D341Med (cell line): ENCODE results near the gene IFT57.
A peak's percentile ranks its signal among the peaks of the same experiment; 100 is the strongest.
"Not testable (repeated sequence)": the region's sequence is repeated elsewhere in the genome, so short reads cannot be mapped to it uniquely, and the experiment has no call there.

ENCODE experiments used
- DNase-seq: peaks from one replicate; pipeline ENCODE4 v3.0.0; 2012; ENCODE audit warnings: low spot score

Gene IFT57

DNA sequence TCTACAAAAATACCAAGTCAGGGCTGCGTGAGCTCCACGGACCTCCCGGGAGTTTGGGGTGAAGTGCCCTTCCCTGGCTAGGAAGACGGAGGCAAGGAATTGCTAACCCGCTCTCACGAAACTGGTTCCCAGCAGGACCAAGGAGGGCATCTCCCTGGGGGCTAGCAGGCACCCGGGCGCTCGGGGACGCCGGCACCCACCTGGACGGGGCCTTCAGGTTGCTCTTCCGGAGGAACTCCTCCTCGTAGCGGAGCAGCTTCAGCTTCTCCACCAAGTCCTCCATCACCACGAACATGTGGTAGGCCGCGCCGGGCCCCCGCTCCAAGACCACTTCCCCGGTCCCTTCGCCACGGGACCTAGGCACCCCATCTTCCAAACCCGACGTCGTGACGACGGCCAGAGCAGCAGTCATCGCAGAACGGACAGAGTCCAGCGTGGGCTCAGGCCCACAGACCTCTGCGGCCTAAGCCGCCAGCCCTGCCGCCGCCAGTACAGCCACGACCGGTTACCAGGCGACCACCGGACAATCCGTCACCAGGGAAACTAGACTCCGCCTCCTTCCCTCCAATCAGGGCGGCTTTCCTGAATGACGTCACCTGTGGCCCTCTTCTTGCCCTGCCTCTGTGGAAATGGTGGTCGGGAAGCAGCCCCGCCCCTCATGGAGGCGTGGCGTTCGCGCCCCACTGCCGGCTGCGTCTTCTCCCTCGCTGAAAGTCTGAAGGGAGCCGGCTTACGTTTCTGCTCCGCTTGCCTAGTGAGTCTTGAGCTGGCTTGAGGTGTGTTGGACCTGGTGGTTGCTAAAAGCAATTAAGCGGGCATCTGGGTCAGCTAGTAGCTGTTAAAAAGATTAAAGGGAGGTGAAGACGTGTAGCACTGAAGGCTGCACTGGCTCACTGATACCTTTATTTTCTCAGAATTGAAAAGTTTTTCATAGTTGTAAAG lies at the start of gene IFT57:
TSS of gene IFT57 (minus strand) at position 514 of the 942 bp plus-strand sequence. CDS start at position 412, 102 bp downstream.
- peak; percentile 98 for DNase-seq

DNA sequence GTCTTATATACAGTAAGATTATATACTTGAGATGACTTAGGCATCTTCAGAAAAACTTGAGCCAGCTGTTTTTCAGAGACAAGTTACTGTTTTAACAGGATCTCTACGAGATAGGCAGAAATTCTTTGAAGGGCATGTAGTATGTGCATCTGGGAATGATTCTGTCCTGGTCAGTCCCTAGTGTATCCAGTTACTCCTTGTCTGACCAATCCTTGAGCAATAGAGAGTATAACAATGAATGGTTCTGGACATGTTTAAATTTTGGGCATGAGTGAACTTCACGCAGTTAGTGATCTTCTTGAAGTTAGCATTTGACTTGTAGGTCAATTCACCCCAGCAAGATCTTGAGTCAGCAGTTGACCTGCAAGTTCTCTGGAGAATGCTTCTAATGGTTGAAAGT lies 49.4 kb upstream of the IFT57 start:
- DNase-seq, result no peak

- not testable (repeated sequence) for DNase-seq
These were observed 46.0 kb upstream of the IFT57 start for GRCh38 chr3:108268235-108268634.

DNA sequence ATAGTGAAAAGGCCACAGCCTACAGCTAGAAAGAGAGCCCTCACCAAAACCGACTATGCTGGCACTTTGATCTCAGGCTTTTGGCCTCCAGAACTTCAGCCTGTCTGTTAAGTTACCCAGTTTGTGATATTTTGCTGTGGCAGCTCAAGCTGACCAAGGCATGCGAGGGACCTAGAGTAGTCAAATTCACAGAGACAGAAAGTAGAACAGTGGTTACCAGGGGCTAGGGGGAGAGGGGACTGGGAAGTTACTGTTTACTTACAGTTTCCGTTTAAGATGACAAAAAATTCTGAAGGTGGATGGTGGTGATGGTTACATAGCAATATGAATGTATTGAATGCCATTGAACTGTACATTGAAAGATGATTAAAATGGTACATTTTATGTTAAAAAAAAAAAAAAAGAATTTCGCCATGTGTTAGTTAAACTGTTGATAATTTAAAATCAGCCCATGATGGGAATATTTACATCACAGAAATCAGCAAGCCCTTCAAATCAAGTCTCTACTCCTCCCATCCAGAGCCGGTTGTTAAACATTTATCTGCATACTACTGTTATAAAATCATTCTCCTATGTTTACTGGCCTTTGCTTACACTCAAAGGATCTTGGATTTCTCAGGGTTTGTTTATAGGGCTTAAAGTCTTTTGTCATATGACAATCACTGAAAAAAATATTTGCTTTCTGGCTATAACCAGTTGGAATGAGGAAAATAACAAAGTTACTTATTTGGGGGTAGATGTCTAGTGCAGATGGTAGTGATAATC lies 42.5 kb upstream of the IFT57 start:
- DNase-seq, result not testable (repeated sequence)

DNA sequence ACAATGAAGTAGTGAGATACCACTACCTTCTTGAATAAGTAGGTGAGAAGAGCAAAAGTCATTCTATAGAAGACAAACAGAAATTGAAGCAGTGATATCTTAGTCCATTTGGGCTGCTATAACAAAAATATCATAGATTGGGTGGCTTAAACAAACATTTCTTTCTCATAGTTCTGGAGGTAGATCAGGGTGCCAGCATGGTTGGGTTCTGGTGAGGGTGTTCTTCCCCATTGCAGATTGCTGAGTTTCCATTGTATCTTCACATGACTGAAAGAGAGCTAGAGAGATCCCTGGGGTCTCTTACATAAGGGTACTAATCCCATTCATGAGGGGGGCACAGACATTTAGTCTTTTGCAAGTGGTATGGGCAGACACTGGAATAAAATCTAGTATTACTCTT lies 32.9 kb upstream of the IFT57 start:
- DNase-seq, result no peak

DNA sequence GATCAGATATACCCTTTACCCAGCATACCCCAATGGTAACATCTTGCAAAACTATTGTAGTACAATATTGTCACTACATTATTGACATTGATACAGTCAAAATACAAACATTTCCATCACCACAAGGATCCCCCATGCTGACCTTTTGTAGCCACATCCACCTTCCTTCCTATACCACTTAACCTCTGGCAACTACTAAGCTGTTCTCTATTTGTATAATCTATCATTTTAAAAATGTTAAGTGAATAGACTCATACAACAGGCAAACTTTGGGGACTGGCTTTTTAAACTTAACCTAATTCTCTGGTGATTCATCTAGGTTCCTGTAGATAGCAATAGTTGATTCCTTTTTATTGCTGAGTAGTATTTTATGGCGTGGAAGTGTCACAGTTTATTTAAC lies 29.6 kb upstream of the IFT57 start:
- no peak for DNase-seq

DNA sequence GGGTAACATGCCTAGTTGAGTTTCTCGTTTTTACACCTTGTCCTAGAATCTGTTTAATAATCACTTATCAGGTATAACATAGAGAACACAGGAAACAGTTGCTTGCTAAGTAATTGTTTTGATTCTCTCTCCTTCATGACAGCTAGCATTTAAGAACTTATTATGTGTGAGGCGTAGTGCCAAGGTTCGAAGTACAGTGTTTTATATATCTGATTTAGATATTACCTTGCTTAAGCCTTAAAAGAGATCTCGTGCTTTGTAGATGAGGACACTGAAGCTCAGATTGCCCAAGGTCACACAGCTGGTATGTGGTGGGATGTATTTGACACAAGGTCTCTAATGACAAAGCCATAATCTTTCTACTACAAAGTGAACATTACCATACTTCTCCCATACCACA lies 29.0 kb upstream of the IFT57 start:
- no peak for DNase-seq

DNA sequence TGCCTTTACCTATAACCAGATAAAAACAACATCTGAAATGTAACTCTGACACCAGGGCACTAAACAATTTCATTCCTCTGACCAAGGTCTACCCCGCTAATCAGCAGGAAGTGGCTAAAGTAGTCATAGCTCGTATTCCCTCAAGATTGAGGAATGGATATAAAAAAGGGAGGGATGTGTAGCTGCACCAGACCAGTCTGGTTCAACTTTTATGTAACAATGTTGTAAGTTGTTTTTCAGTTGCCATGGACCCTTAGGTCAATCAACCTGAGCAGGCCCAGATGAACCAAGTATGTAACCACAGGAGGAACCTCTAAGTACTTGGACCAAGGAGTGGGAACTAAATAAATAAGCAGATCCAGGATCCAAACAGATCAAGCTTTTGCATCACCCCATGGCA lies 28.4 kb upstream of the IFT57 start:
- DNase-seq, result no peak

DNA sequence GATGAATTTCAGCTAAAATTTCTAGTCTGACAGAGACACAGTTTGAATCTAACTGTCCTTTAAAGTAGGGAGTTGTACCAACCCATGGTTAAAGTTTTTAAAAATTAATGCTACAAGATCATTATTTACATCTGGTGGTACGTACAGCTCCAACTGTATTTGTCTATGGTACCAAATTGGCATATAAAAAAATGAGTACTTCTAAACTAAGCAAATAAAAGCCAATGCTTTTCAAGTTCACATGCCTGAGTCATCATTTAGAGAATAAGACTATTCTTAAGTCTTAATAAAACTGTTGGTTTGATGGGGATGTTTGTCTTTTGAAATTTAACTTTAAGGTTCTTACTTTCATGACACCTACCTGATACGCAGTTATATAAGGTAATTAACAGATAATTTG lies 21.0 kb upstream of the IFT57 start:
- DNase-seq, result no peak

DNA sequence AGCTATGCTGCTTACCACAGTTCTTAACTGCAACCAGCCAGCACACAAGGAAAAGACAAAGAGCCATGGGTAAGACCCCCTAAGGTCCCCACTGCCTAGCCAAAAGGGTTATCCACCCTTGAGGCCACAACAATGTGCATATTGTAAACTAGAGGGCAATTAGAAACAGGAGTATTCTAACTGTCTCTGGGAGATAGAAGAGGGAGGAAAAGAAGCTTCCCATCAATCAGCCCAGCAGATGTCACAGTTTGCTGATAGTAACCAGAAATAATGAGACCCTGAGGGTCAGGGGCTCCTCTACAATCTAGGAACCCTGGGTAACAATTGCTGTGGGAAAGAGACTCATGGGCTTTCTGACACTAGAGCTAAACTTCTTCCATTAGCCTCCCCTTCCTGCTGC lies 20.6 kb upstream of the IFT57 start:
- DNase-seq, result no peak

DNA sequence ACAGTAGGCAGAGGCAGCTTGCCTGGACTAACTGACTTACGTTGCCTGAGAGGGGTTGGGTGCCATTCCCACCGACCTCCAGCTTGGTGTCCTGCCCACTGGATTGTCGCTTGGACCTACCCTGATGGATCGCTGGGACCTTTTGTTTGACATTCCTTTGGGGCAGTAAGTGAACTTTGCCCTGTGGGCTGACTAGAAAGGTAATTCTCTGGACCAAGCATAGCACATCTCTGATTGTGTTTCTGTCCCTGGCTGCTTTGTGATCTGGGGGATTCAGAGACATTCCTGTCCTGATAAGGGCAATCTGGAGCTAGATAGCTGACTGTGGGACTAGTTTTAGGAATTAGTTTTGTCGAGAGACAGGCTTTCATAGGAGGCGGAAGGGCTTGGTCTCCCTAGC lies 19.5 kb upstream of the IFT57 start:
- no peak for DNase-seq

- DNase-seq, result no peak
These were observed 18.9 kb upstream of the IFT57 start for GRCh38 chr3:108241146-108241545.

DNA sequence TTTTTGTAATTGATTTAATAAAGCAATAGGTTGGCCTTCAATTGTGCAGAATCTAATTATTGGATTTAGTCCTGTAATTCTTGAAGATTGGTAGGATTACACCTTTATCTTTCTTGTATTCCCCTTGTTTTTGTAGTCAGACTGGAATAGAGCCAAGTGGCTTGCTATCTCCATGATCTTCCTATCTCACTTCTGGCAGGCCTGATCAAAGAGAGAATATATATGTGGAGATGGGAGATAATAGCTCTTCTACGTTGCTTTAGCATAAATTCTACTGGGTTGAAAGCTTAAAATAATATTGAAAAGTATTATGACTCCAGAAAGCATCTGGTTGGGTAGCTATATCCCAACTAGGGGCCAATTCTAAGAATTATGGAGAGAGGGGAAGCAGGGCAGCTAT lies 16.9 kb upstream of the IFT57 start:
- DNase-seq, result no peak

DNA sequence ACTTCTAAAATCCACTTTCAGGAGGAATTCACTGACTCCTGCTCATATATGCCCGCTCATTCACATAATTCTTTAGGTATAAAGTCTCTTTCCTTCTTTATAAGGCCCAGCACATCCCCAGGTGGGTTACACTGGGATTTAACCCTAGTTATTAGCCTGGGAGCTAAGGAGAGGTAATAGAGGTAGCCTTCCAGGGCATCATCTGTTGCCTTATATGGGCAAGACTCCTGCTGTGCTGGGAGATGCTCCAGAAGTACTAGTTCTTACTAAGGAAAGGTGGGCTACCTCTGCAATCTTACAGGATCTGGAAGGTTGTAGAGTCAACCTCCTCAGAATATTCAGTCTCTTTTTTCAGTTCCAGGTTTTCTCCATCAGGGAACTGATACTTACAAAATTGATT lies 13.1 kb upstream of the IFT57 start:
- DNase-seq, result no peak

DNA sequence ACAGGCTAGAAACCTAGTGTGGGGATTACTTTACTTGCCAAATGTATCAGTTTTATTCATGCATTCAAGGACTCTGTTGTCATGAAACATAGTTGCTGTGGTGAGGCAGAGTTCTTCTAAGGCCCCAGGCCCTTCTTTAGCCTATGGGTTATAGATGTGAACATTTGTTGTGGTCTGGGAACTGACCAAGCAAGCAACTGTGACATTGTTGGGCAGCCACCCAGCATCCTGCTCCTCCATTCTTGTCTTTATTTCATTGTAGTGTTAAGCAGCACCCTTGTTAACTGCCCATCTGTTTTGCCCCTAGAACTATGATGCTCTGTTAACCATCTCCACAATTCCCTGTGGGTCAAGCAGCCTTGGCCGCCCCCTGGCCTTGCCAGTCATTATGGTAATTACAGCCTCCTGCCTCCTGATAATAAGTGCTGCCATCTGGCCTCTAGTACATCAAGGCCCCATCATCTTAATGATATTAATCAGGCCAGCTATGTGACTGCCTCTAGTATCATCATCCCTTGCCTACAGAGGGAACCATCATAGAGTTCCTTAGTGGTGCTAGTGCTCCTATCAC lies 12.2 kb upstream of the IFT57 start:
- peak; percentile 61 for DNase-seq

GRCh38 chr3:108228286-108228685 lies 6.1 kb upstream of the IFT57 start:
- no peak for DNase-seq

- no peak for DNase-seq
These were observed 4.9 kb upstream of the IFT57 start for GRCh38 chr3:108227131-108227530.

DNA sequence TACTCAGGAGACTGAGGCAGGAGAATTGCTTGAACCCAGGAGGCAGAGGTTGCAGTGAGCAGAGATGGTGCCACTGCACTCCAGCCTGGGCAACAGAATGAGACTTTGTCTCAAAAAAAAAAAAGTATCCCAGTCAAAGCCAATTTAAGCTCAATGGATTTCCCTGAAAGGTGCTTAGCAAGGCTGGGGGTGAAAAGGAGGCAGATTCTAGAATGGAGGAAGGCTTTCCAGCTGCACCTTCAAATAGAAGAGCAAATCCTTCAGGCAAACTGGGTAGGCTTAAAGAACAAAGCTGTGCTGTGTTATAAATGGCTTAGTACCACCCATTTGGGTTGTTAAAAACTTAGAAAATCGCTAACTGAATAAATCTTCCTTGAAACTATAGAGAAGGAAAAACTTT lies 3.0 kb upstream of the IFT57 start:
- DNase-seq, result no peak

- no peak for DNase-seq
These were observed 1.7 kb upstream of the IFT57 start for GRCh38 chr3:108223928-108224327.

- no peak for DNase-seq
These were observed 785 bp upstream of the IFT57 start for GRCh38 chr3:108222853-108223565.

DNA sequence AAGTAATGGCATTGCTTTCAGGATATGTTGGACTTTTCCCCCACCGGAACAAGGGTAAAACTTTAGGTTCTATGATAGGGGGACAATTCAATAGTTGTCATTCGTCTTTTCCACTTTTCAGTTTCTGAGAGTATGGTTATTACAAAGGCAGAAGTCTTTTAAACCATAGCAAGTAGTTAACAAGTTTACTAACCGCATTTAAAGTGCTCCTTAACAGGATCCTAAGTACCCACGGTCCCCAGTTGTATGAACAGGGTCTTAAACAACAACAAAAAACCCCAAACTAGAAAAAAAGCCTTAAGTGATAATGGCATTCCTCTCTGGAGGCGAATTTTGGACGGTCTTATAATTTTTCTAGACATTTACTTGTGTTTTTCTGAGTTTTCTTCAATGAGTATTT lies 831 bp downstream of the IFT57 start:
- no peak for DNase-seq

GRCh38 chr3:108219336-108219735 lies 2.9 kb downstream of the IFT57 start:
- no peak for DNase-seq
